Measurements from ENCODE around the gene WBP1L.
A peak's percentile ranks its signal among the peaks of the same experiment; 100 is the strongest.
"Not testable (repeated sequence)": the region's sequence is repeated elsewhere in the genome, so short reads cannot be mapped to it uniquely, and the experiment has no call there.

Gene WBP1L

DNA sequence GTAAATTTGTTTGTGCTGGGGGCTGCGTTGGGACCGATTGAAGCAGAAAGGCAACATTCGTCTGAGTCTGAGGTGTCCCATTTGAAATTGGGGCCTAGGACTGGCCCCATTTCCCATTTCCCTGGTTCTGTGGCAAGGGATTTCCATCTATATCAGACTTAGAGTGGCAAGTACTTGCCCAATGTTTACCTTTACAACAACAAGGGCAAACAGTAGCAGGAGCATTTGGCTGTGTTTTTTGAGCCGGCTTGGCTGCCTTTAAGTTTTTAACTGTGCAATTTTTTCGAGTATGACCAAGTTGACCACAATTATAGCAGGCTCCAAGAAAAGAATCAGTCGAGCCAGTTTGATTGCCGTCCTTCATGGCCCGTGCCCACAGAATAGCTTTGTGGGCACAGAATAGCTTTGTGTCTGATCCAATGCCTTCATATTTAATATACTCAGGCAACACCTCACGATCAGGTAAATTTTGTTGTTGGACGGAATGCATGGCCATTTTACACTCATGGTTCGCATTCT is 98.1 kb downstream of the WBP1L start:
- DNase-seq (ENCODE audit: low spot score), result no peak

DNA sequence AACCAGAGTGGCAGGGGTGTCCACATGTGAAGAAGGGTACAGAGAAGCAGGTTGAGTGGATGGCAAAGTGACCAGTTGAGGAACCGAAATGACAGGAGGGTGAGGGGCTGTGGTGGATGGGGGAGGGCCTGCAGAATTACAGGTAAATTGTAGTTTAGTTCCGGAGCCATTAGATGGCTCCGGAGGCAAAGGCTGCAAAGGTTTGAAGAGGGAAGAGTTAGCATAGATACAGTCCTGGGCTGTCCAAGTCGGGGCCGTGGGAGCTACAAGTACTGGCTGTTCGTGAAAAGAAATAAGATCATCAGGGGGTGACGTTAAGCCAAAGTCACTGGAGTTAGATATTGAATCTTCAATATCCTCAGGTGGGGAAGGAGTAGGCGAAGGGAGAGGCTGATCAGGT is 99.4 kb downstream of the WBP1L start:
- DNase-seq (ENCODE audit: low spot score), result not testable (repeated sequence)

DNA sequence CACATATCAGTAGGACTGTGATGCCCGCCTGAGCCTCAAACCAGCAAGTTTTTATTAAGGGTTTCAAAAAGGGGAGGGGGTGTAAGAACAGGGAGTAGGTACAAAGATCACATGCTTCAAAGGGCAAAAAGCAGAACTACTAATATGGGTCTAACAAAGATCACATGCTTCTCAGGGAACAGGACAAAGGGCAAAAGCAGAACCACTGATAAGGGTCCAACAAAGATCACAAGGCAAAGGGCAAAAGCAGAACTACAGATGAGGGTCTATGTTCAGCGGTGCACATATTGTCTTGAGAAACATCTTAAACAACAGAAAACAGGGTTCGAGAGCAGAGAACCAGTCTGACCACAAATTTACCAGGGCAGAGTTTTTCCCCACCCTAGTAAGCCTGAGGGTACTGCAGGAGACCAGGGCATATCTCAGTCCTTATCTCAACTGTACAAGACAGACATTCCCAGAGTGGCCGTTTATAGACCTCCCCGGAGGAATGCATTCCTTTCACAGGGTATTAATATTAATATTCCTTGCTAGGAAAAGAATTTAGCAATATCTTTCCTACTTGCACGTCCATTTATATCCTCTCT is 100.5 kb downstream of the WBP1L start:
- DNase-seq (ENCODE audit: low spot score), result not testable (repeated sequence)

DNA sequence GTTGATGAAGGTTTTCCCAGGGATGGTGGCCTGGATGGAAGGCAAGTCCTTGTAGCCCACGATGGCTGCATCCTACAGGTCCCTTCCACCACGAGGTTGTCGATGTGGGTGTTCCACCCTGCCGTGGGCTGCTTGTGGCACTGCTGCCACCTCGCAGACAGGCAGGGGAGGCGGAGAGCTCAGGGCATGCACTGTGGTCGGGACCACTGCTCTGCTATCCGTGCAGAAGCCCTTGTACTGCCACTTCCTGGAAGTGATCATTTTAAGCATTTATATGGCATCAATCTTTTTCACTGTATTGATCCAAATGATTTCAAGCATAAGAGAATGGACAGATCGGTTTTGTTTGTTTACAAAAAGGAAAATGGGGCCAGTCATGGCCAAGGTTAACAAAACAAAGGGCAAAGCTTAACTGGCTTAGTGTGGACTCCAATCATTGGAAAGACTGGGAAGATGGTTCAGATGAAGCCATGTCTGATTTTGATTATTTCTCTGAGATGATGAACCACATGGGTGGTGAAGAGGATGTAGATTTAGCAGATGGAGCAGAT is 101.7 kb downstream of the WBP1L start:
- no peak for DNase-seq (ENCODE audit: low spot score)

DNA sequence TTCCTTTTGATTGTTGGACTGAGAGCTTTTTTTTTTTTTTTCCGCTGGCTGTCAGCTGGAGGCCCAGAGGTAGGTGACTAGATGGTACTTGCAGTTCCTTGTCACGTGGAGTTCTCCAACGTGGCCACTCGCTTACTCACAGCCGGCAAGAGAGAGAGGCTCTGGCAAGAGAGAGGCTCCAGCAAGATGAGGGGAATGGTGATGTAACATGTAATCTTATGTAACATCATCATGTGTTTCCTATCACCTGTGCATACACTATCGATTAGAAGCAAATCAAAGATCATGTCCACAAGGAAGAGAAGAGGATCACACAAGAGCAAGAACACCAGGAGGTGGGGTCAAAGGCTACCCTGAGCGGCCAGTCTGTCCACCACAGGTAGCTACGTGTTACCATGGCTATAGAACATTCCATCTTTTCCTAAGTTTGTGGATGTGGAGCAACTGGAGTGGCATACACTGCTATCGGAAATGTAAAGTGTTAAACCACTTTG is 106.3 kb downstream of the WBP1L start:
- DNase-seq (ENCODE audit: low spot score), result no peak

DNA sequence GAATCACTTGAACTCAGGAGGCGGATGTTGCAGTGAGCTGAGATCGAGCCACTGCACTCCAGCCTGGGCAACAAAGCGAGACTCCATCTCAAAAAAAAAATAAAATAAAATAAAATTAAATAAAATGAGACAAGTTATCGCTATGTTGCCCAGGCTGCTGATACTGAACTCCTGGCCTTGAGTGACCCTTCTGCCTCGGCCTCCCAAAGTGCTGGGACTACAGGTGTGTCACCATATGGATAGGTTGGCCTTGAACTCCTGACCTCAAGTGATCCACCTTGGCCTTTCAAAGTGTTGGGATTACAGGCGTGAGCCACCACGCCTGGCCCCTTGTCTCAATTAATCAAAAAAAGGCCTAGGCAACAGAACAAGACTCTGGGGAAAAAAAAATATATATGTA is 109.5 kb downstream of the WBP1L start:
- DNase-seq (ENCODE audit: low spot score), result not testable (repeated sequence)

DNA sequence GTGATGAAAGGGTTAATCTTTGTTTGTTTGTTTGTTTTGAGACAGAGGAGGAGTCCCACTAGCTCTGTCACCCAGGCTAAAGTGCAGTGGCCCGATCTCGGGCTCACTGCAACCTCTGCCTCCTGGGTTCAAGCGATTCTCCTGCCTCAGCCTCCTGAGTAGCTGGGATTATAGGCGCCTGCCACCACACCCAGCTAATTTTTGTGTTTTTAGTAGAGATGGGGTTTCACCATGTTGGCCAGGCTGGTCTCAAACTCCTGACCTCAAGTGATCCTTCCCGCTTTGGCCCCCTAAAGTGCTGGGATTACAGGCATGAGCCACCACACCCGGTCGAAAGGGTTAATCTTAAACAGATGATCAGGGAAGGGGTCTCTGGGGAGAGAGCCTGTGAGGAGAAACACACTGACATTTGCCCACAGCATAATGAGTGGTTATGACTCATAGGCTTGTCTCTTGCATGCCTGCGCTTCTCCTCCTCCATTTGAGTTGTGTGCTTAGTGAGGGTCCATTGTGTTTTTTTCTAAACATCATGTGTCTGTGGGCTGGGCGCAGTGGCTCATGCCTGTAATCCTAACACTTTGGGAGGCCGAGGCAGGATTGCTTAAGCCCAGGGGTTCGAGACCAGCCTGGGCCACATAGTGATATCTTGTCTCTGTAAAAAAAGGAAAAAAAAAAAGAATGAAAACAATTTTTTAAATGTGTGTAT is 112.1 kb downstream of the WBP1L start:
- peak; percentile 90 for DNase-seq (ENCODE audit: low spot score)

DNA sequence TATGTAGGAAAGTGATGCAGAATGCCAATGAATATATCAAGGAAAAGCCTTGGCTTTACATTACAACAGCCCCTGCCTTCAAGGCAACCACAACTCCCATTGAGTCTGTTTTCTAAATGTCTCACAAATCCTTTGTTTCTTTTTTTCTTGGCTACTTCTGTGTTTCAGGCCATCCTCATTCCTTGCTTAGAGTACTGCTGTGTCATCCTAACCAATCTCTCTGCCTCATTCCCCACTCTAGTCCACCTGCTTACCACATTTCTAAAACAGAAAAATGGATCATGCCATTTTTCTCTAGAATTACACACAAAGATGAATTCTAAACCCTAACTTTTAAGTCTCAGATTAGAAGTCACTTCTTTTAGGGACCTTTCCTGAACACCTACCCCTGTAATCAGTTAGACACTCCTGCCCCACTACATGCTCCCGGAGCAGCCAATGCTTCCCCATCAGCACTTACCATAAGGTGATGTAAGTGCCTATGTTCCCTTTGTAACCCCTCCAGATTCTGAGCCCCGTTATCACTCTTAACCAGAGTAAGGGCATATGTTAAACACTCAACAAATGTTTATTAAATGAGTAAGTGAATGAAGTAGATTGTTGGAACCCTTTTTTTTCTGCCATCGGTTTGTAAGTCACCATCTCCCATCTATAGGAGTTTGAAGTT is 113.1 kb downstream of the WBP1L start:
- no peak for DNase-seq (ENCODE audit: low spot score)

DNA sequence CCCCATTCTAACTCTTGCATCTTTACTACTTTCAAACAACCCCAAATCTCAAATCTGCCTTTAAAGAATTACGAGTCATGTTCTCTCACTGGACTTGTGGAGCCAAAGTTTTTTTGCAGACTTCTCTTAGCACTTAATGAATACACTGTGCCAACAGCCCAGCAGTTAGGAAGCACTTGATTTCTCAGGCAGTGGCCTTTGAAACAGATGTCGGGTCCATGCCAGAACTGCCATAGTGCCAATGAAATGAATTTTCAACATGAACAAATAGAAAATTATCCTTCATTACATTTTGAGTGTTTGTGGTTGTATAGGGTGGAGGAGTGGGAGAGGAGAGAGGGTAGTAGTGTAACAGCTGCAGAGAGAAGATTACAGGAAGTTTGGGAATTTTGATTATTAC is 116.2 kb downstream of the WBP1L start:
- DNase-seq (ENCODE audit: low spot score), result no peak

DNA sequence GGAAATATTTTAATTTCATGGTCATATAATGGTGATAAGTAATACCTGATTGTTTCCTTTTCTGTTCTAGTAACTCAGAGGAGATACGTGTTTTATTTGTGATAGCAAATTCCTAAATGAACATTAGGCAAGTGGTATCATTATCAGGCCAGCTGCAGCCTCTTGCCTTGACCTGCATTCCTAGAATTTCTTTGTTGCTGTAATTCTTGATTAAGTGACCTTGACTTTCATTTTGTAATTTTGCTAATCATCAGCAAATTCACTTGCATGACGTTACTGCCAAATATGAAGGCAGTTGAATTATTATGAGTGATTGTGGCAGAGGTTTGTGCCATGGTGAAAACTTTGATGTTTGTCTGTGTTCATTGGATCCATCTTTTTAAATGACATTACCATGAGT is 119.9 kb downstream of the WBP1L start:
- DNase-seq (ENCODE audit: low spot score), result no peak

DNA sequence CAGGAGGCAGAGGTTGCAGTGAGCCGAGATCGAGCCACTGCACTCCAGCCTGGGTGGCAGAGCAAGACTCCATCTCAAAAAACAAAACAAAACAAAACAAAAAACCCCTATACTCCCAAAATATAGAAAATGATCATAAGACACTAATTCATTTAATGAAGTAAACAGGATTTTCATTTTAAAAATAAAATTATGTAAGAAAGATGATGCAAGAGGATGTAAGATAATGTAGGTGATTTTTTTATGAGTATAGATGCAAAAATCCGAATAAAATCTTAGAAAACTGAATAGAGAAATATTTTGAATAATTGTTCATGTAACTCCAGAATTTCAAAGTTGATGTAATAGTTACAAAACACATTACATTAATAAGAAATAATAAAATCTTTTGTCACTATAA is 121.9 kb downstream of the WBP1L start:
- DNase-seq (ENCODE audit: low spot score), result no peak
